NCI-H128 (cell line): ENCODE results near the gene NRXN3.

Experiments used
- DNase-seq: peaks from one replicate; lab custom pipeline; 2025; ENCODE audit not compliant: unreplicated experiment; lab: John Stamatoyannopoulos, UW

The NRXN3 gene

DNA sequence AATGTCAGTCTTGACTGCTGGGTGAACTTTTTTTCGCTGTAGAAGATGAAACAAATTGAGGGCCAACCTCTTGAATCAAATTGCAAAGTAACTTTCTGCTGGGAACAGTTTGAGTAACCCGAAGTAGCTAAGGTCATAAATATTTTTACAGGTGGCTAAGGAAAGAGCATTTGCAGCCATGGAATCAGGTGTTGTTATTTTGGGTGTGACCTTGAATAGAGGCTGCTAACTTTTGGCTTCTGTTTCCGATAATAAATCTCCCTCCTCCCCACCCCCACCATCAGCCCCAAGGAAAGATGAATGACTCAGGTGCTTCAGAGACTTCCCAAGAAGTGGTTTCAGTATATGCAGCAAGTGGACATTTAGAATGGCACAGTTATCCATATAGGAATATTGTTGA is 1469.4 kb downstream of the NRXN3 start:
- DNase-seq: no peak

DNA sequence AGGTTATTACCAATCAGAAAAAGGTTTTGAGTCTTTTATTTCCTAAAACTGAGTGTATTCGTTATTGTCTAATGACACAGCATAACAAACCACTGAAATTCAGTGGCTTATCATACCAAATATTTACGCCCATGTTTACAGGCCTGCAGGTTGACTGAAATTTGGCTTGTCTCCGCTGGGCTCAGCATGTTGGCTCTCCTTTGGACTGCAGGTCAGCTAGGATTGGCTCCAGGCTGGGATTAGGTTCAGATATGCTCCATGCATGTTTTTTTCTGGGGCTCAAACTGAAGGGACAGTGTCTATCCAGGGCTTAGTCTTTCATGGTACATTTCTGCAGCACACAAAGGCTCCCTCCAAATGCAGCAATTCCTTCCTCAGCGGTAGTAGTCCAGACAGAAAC is 1471.2 kb downstream of the NRXN3 start:
- no peak for DNase-seq

DNA sequence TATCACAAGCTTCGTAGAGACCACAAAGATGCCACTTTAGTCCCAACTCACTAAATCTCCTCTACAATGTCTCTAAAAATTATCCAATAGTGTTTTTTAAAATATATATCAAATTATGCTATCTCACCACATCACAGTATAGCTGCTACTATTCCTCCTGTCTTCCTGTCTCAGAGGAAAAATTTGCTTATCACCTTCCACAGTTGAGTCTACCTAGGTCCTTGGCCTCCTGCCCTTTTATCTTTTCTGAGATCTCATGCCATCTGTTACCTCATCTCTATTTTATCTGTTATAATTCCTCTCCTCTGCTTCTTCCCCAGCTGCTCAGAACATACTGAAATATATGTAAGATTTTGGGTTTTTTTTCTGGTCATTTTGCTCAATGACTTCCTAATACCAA is 1473.0 kb downstream of the NRXN3 start:
- no peak for DNase-seq

DNA sequence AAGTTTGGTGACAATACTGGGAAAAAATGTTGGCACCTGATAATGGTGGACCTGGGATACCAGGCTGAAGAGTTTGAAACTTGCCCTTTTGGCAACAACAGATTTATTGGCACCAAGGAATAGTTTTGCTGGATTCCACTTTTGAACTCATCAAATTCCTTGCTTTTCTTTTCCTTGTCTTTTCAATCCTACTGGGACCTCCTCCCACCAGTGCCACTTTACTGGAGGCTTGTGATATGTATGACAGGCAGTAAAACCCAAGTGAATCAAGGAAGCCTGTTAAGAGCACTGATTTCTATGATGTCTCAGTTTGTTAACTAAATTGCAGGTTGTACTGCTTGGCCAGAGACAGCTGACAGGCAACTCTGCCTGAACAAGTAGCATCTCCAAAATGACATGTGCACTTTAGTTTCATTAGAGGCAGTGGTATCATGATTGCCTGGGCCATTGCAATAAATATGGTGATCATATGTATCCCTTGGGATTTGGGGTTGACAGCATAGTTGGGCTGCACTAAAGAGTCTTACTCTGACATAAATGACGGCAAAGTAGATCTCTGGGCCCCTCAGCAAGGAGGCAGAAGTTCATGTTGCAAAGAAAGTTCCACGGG is 1475.7 kb downstream of the NRXN3 start:
- no peak for DNase-seq

DNA sequence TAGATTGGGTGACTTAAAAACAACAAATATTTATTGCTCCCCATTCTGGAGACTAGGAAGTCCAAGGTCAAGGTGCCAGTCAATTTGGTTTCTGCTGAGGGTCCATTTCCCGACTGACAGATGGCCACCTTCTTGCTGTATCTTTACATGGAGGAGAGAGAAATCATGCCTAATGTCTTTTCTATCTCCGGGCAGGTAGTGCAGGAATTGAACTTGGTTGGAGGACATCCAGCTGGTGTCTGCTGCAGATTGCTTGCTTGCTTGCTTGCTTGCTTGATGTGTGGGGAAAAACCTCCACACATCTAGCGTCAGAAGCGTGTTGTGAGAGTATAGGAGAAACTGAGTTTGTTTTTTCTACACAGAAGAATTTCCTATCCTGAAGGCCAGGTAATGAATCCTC is 1479.7 kb downstream of the NRXN3 start:
- no peak for DNase-seq

DNA sequence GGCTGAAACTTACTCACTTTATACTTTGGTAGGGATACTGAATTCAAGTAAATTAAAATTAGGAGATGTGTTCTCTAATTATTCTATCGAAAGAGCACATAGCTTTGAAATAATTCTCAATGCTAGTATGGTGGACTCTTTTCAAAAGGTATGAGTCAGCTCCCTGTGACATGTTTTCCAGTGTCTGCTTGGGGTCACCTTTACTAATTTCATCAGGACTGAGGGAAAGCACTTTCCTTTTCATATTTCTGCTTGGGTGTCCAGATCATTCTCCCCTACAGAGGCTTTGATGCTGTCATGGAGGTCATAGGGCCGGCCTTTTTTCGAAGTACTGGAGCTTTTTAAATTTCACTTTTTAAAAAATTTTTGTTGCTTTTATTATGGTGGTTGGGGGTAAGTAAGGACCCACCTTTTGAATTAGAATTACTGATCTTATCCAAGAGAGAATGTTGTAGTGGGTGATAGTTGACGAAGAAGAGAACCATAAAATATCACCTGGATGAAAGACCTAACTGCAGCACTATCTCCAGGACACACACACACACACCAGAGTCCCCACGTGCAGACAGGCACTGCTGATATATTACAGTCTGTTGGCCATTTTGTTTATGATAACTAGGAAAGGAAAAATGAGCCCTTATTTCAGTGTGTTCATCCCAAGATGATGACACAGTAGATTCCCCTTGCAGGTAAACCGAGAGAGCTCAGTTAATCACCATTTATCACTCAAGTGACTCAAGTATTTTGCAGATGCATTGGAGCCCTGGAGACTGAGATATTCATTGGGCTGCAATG is 1482.5 kb downstream of the NRXN3 start:
- DNase-seq: no peak

DNA sequence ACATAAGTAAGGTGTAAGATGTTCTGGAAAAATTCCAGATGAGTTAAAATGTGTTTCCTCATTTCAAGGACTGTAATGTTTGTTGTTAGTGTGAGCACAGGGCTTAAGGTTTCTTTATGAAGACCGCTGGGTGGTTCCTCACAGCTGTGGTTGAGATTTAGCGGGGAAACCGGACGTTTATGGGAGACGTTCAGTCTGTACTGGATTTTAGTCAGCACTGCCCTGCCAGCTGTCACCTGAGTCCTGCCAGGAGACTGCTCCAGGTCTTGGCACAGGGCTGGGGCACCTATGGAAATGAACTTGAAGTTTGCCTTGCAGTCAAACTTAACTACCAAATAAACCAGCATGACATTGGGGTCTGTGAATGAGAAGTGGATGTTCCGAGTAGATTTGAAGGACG is 1485.9 kb downstream of the NRXN3 start:
- DNase-seq: no peak

DNA sequence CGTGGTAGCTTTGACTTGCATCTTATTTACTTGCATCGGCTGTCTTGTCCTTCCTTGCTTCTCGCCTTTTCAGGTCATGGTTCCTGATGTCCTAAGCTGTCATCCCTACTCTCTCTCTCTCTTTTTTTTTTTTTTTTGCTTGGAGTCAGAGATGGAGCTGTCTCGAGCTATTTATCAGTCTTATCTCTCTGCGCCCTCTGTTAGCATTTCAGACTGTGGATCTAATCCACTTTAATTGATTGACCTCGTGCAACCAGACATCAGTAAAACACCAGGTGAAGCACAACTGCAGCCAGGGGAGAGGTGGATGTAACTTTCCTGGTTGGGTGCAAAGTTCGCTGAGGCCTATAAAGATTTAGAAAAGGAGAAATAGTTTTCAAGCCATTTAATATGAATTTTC is 1486.3 kb downstream of the NRXN3 start:
- DNase-seq: no peak

DNA sequence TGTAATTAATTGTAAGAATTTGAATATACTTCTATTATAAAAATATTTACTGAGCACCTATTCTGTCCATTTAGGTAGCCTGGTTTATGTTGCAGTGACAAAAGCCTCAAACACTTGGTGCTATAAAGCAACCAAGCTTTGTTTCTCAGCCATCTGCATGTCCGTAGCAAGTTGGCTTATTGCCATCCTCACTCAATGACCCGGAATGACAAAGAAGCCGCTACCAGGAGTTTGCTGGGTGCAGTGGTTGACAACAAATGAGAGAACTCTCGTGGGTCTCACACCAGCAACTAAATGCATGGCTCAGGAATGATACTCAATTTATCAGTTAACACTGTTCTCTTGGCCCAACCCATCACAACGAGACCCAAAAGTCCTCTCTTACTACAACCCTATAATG is 1488.0 kb downstream of the NRXN3 start:
- no peak for DNase-seq

DNA sequence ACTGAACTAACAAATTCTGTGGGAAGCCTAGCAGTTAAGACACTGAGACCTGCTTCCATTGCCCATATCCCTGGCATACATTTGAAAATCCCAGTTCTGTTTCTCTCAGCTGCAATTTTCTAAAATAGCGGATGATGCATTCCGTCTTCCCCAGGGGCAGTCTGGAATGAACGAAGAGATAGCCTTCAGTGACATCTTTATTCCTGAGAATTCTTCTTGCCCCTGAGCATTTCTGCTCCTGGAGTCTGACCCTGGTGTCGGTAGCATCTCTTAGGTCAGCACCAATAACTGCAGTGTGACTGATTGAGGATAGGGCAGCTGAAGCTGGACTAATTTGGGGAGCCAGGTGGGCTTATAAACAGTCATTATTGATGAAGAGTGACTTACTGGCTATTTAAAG is 1488.6 kb downstream of the NRXN3 start:
- DNase-seq: no peak

DNA sequence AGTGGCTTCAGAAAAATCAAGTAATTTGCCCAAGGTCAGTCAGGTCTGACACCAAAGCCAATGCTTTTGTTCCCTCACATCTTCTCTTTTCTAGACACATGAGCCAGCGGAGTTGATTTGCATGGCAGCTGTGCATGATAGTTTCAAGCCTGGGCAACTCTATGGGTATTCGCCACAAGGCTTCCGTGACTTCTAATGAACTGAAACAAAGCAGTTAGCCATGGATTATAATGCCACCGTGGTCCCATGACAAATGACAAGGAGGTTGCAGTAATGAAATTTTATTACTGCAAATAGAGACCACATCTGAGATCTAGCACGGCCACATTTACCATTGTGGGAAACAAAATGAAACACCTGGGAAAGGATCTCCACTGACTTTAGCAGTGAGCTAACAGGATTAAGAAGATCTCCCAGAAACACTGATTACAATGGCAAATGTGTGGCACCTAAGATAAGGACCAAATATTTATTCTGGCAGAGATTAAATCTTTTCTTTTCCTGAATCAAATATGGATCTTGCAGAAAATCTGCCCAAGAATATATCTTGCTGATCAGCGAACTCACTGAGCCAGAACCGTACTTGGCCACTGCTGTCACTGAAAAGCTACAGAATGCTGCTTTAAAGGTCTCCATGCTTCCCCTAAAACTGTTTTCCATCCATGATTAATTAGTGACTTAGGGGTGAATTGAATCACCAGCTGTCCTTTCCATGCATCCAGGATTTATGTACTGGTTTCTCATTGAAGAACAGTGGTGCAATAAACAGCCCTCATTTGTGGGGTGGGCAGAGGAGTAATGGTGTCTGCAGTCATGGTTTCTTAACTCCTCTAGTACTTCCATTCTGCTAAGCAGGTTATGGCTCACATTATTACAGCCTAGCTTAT is 1490.1 kb downstream of the NRXN3 start:
- DNase-seq: no peak

DNA sequence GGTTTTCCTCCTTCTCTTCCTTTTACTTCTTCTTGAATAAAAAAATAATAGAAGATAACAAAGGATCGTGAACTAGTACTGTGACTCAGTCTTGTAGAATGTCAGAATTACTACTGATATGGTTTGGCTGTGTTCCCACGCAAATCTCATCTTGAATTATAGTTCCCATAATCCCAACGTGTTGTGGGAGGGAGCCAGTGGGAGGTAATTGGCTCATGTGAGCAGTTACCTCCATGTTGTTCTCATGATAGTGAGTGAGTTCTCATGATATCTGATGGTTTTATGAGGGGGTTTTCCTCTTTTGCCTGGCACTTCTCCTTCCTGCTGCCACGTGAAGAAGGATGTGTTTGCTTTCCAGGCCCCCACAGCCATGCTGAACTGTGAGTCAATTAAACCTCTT is 1491.6 kb downstream of the NRXN3 start:
- DNase-seq: no peak

DNA sequence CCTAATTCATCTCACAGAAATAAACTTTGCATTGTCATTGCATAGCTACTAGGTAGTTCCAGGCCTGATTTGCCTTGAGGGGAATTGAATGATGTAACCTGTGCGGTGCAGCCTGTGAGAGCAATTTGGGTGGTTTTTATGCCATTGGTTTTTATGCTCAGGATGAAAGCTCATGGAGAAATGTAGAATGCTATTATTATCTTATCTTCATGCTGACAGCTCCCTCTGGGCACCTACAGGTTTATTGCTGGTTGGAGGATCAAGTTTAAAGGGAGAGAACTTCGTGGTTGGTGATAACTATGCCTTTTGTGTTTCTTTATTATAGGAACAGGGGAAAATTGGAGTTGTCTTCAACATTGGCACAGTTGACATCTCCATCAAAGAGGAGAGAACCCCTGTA is 1493.3 kb downstream of the NRXN3 start:
- no peak for DNase-seq

DNA sequence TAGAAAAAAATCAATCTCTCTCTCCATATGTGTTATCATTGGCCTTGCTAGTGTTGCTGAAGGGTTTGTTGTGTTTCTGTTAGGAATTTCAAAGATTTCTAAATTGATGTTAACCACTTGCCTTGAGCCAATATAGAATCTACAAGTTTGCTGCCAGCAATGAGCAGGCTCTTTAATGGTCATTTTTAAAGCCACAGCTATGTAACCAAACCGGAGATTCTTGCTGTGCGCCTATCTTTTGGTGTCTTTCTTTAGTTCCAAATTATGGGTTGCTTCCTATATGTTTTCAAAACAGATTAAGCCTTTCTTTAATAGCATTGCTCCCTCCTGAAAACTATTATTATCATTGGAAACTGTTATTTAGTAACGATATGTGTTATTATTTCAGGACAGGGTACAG is 1495.4 kb downstream of the NRXN3 start:
- DNase-seq: no peak

DNA sequence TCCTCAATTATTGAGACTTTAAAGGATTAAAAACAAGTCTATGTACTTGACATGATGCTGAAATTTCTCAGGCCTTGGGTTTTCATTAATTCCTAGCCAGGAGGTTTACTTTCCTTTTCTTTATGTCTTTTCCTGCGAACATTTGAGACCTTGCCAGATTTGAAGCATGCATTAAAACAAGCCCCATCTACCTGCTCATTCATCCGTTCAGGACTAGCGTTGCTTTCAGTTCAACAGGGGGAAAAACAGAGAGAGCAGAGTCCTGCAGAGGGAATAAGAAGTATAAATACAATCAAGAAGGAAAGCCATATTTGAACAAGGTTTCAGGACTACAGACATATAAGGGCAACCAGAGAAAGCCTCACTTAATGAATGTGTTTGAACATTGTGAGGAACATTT is 1498.8 kb downstream of the NRXN3 start:
- DNase-seq: no peak

DNA sequence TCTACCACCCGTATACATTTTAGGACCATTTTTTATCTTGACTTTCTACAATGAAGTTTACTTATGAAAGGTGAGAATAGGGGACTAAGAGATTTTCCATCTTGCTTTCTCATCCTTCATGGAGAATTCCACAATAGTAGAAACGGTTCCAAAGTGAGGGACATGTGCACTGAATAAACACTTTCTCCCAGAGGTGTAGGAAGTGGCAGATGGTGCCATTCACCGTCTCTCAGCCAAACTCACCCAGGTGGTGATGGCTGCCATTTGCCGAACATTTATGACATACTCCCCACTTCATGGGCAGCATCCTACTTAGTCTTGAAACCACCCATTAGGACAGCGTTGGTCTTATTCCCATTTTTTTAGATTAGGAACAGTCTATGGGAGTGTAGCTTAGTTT is 1500.6 kb downstream of the NRXN3 start:
- DNase-seq: no peak

DNA sequence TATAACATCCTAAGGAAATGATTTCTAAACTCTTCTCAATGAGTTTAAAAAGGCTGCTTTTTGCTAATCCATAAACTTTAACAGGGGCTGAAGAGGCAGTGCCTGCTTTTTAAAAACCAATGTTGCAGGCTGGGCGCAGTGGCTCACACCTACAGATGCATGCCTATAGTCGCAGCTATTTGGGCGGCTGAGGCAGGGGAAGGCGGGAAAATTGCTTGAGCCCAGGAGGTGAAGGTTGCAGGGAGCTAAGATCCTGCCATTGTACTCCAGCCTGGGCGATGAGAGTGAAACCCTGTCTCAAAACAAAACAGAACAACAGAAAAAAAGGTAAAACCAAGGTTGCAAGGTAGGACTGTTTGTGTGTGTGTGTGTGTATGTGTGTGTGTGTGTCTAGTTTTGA is 1509.9 kb downstream of the NRXN3 start:
- no peak for DNase-seq

DNA sequence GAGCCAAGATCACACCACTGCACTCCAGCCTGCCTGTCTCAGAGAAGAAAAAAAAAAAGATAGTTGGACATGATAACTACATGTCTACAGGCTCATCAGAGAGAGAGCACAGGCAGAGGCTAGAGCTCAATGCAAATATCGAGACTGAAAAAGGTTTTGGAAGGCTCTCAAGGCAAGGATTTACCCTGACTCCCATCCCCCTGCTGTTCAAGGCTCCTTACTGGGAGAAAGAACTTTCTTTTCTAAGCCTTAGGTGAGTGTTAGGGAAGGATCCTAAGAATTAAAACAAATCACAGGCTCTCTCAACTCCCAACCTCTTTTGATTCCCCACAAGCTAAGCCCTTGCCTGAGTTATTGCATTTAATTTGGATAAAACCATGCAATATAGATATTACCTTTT is 1516.0 kb downstream of the NRXN3 start:
- DNase-seq: no peak

DNA sequence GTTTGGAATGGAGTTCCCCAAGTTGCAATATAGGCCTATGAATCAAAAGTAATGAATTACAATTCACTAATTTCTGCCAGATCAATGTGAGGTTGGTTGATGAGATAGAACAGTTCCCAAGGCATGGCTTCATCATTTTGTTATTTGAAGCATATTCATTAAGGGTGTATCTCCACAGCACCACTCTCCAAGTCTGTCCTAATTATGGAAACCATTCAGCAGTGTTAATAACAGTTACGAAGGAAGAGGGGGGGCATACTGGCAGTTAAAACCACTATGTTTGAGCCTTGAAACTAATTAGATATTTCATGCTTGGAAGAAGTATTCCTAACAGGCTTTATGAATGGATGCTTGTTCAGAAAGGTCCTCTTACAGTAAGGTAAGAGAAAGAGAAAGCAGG is 1520.8 kb downstream of the NRXN3 start:
- DNase-seq: no peak

DNA sequence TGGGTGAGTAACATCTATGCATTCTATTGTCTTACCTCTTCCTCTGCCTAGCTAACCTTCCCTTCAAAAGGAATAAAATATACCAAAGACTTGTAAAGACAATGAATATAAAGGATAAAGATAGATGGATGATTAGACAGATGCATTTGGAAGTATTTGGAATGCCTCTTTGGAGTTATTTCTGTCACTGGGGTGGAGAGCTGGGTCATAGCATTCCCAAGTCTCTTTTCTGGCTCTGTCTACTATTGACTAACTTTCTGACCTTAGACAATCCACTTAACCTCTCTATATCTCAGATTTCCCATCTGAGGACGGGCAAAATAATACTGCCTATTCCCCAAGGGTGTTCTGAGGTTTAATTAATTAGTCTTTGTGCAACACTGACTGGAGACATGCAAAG is 1523.8 kb downstream of the NRXN3 start:
- DNase-seq: no peak

DNA sequence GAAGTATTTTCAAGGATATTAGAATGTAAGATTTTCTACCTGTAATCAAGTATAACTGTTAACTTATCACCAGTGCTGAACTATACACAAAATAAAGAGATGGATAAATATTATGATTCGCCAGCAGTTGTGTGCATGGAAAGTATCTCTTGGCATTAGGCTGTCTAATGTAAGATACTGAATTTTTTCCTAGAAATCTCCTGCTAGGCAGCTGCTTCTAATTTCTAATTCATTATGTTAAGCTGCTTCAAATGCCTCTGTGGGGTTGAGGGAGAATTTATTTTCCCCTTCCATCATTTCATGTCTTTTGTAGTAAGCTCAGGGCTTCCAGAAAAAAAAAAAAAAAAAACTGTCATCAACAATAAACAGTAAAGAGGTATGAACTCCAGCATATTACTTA is 1525.1 kb downstream of the NRXN3 start:
- no peak for DNase-seq

DNA sequence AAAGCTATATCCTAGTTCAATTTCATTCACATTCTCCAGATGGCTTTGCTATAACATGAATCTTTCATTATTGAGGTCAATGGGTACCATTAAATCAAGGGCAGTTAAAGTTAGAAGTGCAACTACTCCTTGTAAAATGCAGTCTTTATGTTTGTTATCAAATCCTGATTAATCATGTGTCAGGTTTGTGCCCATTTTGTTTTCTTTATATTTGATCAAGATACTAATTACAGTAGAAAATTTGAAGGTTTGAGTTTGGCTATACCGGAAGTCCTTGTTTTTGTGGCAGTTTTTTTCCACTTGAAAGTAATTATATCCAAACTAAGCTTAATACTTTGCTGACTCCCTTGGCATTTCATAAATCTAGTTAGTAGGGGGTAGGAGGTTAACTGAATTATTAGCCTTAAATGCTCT is 1528.1 kb downstream of the NRXN3 start:
- DNase-seq: no peak
